GM13977 (cell line): ENCODE data around the gene DCC.

ENCODE experiments used
- DNase-seq: peaks from one replicate; pipeline ENCODE4 v3.0.0; 2012; ENCODE audit warnings: low spot score
- in situ Hi-C: fragments of 300-500 bp; cut with MboI; formaldehyde crosslinking; loops from one replicate; pipeline ENCODE4 v1.12.0; 2022; ENCODE audit warnings: low sequenced_read_pairs, low pct_unique_long_range_greater_than_20kb, mixed read lengths, inconsistent platforms; ENCODE audit not compliant: unreplicated experiment
- TF ChIP-seq, protein P1 (sequence below): IDR thresholded peaks from 2 replicates; pipeline ENCODE4 v1.5.1; 2012; ENCODE audit warnings: mild to moderate bottlenecking, control low read depth; ENCODE audit not compliant: insufficient read depth; ENCODE audit errors: extremely low read depth, missing control alignments

The DCC gene

GRCh38 chr18:52902188-52902587 is 562.2 kb downstream of the DCC start:
- TF ChIP-seq, protein P1, sequence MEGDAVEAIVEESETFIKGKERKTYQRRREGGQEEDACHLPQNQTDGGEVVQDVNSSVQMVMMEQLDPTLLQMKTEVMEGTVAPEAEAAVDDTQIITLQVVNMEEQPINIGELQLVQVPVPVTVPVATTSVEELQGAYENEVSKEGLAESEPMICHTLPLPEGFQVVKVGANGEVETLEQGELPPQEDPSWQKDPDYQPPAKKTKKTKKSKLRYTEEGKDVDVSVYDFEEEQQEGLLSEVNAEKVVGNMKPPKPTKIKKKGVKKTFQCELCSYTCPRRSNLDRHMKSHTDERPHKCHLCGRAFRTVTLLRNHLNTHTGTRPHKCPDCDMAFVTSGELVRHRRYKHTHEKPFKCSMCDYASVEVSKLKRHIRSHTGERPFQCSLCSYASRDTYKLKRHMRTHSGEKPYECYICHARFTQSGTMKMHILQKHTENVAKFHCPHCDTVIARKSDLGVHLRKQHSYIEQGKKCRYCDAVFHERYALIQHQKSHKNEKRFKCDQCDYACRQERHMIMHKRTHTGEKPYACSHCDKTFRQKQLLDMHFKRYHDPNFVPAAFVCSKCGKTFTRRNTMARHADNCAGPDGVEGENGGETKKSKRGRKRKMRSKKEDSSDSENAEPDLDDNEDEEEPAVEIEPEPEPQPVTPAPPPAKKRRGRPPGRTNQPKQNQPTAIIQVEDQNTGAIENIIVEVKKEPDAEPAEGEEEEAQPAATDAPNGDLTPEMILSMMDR: no peak
- in situ Hi-C loops: no loop called here
- no peak for DNase-seq

DNA sequence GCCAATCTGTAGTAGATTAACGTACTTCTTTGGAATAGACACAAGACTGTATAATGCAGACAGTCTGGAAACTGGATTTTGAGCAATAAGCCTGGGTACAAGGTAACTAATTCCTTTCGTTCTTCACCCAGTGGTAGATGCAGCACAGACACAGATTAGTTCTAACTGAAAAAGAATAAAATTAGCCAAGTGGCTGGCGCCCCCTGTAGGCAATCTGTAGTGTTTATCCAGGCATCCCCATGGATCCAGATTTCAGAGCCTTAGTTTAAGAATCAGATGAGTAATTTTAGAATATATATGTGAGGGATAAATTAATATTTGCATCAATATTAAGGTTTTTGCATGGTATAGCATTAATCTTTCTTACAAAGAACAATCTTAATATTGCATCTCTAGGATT is 563.9 kb downstream of the DCC start:
- peak; percentile 4 for DNase-seq
- TF ChIP-seq, protein P1: peak; percentile 58
- in situ Hi-C loops: no loop called here

DNA sequence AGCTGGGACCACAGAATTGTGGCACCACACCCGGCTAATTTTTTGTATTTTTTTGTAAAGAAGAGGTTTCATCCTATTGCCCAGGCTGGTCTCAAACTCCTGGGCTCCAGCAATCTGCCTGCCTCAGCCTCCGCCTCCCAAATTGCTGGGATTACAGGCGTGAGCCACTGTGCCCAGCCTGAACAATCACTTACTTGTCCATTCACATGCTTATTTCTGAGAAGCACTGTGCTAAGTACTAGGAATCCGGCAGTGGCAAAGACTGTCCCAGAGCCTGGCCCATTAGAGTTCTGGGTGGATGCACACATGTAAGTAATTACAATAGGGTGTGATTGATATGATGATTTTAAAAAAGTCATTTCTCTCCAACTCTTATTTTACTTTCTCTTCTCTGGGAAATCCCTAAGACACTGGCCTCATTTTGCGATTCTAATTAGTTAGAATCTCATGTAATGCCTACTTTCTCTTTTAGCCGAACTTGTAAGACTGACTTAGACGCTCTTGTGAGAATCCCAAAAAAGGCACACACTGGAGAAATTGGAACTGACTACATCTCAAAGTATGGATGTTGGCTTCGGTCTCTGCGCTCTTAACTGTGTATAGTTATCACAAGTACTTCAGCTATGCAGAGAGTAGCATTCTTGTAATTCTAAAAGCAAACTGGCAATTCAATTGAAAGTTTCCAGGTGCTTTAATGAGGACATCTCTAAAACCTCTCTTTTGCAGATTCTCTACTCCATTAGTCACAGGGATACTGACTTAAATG is 567.7 kb downstream of the DCC start:
- TF ChIP-seq, protein P1: no peak
- in situ Hi-C loops: no loop called here
- DNase-seq: no peak

DNA sequence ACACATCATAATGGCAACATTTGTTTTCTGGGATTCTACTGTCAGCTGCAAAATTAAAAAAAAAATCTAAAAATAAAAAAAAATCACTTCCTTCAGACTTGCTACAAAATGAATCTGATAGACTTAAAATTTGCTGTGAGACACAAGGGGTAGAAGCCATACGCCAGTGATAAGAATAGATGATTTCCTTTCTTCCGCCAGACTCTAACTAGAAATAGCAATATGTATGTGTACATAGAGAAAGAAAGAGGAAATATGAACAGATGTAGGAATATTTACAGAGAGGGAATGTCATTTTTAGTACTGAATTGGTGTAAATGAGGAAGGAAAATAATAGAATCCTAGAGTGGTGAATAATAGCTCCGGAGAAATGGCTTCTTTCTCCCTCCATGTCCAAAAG is 574.2 kb downstream of the DCC start:
- in situ Hi-C loops: no loop called here

DNA sequence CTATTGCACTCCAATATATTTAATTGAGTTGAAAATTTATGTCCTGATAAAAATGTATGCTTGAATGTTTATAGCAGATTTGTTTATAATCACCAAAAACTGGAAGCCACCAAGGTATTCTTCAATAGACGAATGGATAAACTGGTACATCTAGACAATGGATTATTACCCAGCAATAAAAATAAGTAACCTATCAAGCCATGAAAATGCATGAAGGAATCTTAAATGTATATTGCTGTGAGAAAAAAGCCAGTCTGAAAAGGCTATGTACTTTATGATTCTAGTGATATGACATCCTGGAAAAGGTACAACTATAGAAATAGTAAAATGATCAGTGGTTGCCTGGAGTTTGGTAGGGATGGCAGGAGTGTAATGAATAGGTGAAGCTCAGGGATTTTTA is 580.7 kb downstream of the DCC start:
- in situ Hi-C loops: no loop called here
- TF ChIP-seq, protein P1: no peak
- no peak for DNase-seq

More for the DNA sequence above, 574.2 kb downstream of the DCC start:
- no peak for DNase-seq
- TF ChIP-seq, protein P1: no peak

DNA sequence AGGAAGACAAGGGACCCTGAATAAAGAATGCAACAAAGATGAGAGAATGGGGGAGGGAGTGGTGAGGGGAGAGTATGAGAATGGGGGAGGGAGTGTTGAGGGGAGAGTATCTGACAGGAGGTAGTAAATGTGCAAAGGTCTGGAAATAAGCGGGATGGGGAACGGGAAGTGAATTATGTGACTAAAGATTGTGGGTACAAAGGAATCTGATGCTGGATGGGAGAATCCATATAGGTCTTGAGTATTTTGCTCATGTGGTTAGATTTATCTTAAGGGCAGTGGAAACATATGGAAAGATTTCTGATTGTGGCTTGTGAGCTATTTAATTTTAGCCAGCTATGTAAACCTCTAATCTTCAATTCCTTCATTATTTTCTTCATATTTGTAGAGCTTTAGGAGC is 593.4 kb downstream of the DCC start:
- TF ChIP-seq, protein P1: no peak
- no peak for DNase-seq
- in situ Hi-C loops: no loop called here
